GM12874 (cell line): ENCODE results near the gene HOXA6.

Experiments
- CTCF ChIP-seq: IDR thresholded peaks from 2 replicates; pipeline ENCODE4 v1.5.1; 2011; ENCODE audit warnings: low read depth, mild to moderate bottlenecking, control low read depth, low read length, moderate library complexity; ENCODE audit not compliant: insufficient read depth

Gene HOXA6

GRCh38 chr7:27112955-27113949 is 34.3 kb downstream of the HOXA6 start:
- no peak for TF ChIP-seq CTCF

- no peak for TF ChIP-seq CTCF
These were observed 35.2 kb downstream of the HOXA6 start for GRCh38 chr7:27112361-27112760.

- TF ChIP-seq CTCF: no peak
These were observed 35.8 kb downstream of the HOXA6 start for GRCh38 chr7:27111751-27112277.

GRCh38 chr7:27111042-27111750 is 36.4 kb downstream of the HOXA6 start:
- TF ChIP-seq CTCF: no peak

- no peak for TF ChIP-seq CTCF
These were observed 37.2 kb downstream of the HOXA6 start for GRCh38 chr7:27110186-27111031.

- no peak for TF ChIP-seq CTCF
These were observed 37.9 kb downstream of the HOXA6 start for GRCh38 chr7:27109466-27110185.
